Measurements from ENCODE around the gene TNFSF11. TPM values are rescaled to one million over a fixed set of nuclear protein-coding genes. Genes with fewer than 3 reads are reported as not detected.

Gene TNFSF11
- total and polyA plus RNA-seq, 12 donors: not detected

- no peak overlapping the region for H3K4me3 ChIP-seq
- DNase-seq: no peak
- H3K27me3 ChIP-seq: peaks cover 0 to 6% (median 0%) of the 10 kb centered on the region in 7 donors
- H3K36me3 ChIP-seq: no peaks in the 10 kb centered on the region
- no peak overlapping the region for H3K27ac ChIP-seq
- H3K4me1 ChIP-seq: no peaks in the 10 kb centered on the region
- ATAC-seq: no peak
- no peak for TF ChIP-seq CTCF (IDR thresholded peaks at IDR 0.05)
- H3K9me3 ChIP-seq: peaks cover 0 to 17% (median 0%) of the 10 kb centered on the region in 11 donors
- intact Hi-C loops (cut with DNase I): no loop called here
- 55 to 67% methylated on average over 3 of the region's 3 CpGs for WGBS, 2 donors
Observed at GRCh38 chr13:42561752-42562467, 12.0 kb upstream of the TNFSF11 start.

GRCh38 chr13:42567906-42568305 lies 6.0 kb upstream of the TNFSF11 start:
- H3K4me3 ChIP-seq: no peak overlapping the region
- WGBS, 2 donors: 28 to 39% methylated on average over 2 of the region's 2 CpGs
- ATAC-seq (no peak), DNase-seq (no peak)
- peaks cover 0 to 25% (median 13%) of the 10 kb centered on the region in 7 donors for H3K27me3 ChIP-seq
- peaks cover 0 to 15% (median 0%) of the 10 kb centered on the region in 11 donors for H3K9me3 ChIP-seq
- no peak overlapping the region for H3K27ac ChIP-seq
- no peaks in the 10 kb centered on the region for H3K4me1 ChIP-seq
- no peak for TF ChIP-seq CTCF (IDR thresholded peaks at IDR 0.05)
- no peaks in the 10 kb centered on the region for H3K36me3 ChIP-seq
- intact Hi-C loops (cut with DNase I): no loop called here

- intact Hi-C loops (cut with DNase I): no loop called here
- no peak overlapping the region for H3K4me3 ChIP-seq
- H3K9me3 ChIP-seq: peaks cover 0 to 4% (median 0%) of the 10 kb centered on the region in 11 donors
- 65 to 73% methylated on average over 3 of the region's 3 CpGs for WGBS, 2 donors
- no peak overlapping the region for H3K27ac ChIP-seq
- peaks cover 0 to 8% (median 2%) of the 10 kb centered on the region in 9 donors for H3K4me1 ChIP-seq
- DNase-seq (no peak), ATAC-seq (no peak)
- no peak for TF ChIP-seq CTCF (IDR thresholded peaks at IDR 0.05)
- H3K27me3 ChIP-seq: peaks cover 6 to 43% (median 32%) of the 10 kb centered on the region in 7 donors
- no peaks in the 10 kb centered on the region for H3K36me3 ChIP-seq
Observed at GRCh38 chr13:42569576-42570344, 4.2 kb upstream of the TNFSF11 start.

- H3K27ac ChIP-seq: no peak overlapping the region
- DNase-seq (no peak), ATAC-seq (no peak)
- WGBS, 2 donors: 87 to 90% methylated on average over 2 of the region's 2 CpGs
- H3K9me3 ChIP-seq: peaks cover 0 to 4% (median 0%) of the 10 kb centered on the region in 11 donors
- no peaks in the 10 kb centered on the region for H3K36me3 ChIP-seq
- intact Hi-C loops (cut with DNase I): no loop called here
- TF ChIP-seq CTCF (IDR thresholded peaks at IDR 0.05): no peak
- H3K4me3 ChIP-seq: no peak overlapping the region
- peaks cover 9 to 61% (median 53%) of the 10 kb centered on the region in 7 donors for H3K27me3 ChIP-seq
- H3K4me1 ChIP-seq: peaks cover 0 to 18% (median 5%) of the 10 kb centered on the region in 9 donors
Observed at GRCh38 chr13:42571895-42572294, 2.1 kb upstream of the TNFSF11 start.

All from heart right ventricle (tissue), 16 donors.